Progenitor cell of endocrine pancreas (in vitro differentiated cells): ENCODE results near the gene ZNF366. TPM values are rescaled to one million over a fixed set of nuclear protein-coding genes. Genes with fewer than 3 reads are reported as not detected.

Experiments
- DNase-seq: peaks from one replicate; pipeline ENCODE4 v3.0.0; 2021; ENCODE audit warnings: low spot score; ENCODE audit not compliant: unreplicated experiment
- H3K27ac Mint-ChIP-seq: 2 replicates; pipeline ENCODE4 v1.8.0; 2021; ENCODE audit warnings: mild to moderate bottlenecking, moderate library complexity, mixed read lengths
- H3K27me3 Mint-ChIP-seq: 2 replicates; pipeline ENCODE4 v1.8.0; 2021; ENCODE audit warnings: mixed read lengths
- H3K36me3 Mint-ChIP-seq: 2 replicates; pipeline ENCODE4 v1.8.0; 2022; ENCODE audit warnings: mixed read lengths; ENCODE audit not compliant: insufficient read depth
- H3K4me1 Mint-ChIP-seq: 2 replicates; pipeline ENCODE4 v1.8.0; 2021; ENCODE audit warnings: low read depth, mixed read lengths
- H3K4me3 Mint-ChIP-seq: 2 replicates; pipeline ENCODE4 v1.8.0; 2021; ENCODE audit warnings: low read depth, mild to moderate bottlenecking, moderate library complexity, mixed read lengths
- H3K9me3 Mint-ChIP-seq: 2 replicates; pipeline ENCODE4 v1.8.0; 2021; ENCODE audit warnings: low read depth, mixed read lengths
- long read RNA-seq: library from polyadenylated mRNA; unstranded; transcript quantifications from one replicate; pipeline ENCODE4 v2.0.0, GENCODE V29; 2020
- total RNA-seq: library from RNA; stranded (reverse); gene quantifications from 2 replicates; pipeline ENCODE4 v1.2.1, GENCODE V29; 2021
- TF ChIP-seq, protein P1 (sequence below): fragments of 200-600 bp; sonication (generic); IDR thresholded peaks from one replicate; pipeline ENCODE4 v1.5.0; 2021; ENCODE audit warnings: antibody characterized with exemption, mild to moderate bottlenecking; ENCODE audit not compliant: unreplicated experiment

Gene ZNF366
- total RNA-seq, result not detected in 2 replicates
- long read RNA-seq, result 0 reads

- Mint-ChIP-seq H3K4me3 (no peak within 1 kb of the TSS), H3K4me1 (peaks cover 2% of the 10 kb centered on the region), H3K36me3 (no peaks in the 10 kb centered on the region), H3K9me3 (no peaks in the 10 kb centered on the region), H3K27ac (no peak within 1 kb of the TSS), H3K27me3 (peaks cover 8% of the 10 kb centered on the region)
- TF ChIP-seq, protein P1, sequence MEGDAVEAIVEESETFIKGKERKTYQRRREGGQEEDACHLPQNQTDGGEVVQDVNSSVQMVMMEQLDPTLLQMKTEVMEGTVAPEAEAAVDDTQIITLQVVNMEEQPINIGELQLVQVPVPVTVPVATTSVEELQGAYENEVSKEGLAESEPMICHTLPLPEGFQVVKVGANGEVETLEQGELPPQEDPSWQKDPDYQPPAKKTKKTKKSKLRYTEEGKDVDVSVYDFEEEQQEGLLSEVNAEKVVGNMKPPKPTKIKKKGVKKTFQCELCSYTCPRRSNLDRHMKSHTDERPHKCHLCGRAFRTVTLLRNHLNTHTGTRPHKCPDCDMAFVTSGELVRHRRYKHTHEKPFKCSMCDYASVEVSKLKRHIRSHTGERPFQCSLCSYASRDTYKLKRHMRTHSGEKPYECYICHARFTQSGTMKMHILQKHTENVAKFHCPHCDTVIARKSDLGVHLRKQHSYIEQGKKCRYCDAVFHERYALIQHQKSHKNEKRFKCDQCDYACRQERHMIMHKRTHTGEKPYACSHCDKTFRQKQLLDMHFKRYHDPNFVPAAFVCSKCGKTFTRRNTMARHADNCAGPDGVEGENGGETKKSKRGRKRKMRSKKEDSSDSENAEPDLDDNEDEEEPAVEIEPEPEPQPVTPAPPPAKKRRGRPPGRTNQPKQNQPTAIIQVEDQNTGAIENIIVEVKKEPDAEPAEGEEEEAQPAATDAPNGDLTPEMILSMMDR, result no peak
- no peak for DNase-seq
Observed at GRCh38 chr5:72507231-72507906, at the start of gene ZNF366. ZNF366 (minus strand) TSS chr5:72507410; CDS start chr5:72461496, 45,914 bp downstream.

DNA sequence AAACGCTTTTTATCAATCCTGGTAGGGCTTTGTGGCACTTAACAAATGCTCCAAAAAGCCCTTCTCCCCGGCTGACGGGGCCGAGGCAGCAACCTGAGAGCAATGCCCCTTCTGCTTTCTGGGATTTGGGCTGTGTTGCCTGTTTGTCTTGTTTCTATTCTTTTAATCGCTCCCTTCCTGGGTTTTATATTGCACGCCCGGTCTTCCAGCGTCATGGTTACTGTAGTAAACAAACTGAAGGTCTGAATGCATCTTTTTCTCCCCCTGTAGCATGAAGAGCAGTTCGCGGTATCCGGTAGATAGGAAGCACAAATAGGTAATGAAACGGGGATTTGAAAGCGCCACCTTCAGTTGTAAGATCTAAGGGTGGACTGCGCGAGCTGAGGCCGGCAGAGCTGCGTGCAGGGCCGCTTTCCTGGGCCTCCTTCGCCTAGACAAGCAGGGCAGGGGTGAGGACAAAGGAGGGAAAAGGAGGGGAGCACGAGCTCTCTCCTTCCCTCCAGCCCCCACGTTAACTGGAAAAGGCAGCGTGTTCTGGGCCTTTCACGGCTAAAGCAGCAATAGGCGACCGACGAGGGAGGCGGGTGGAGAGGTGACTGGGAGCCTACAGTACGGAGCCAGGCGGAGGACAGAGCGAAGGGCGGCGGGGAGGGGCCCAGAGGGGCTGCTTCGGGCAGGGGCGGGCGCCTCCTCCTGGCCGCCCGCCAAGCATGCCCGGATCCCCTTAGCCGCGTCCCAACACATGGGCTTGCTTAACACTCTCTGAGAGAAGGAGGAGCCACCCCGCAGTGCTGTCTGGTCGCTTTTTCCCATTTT, 49.3 kb upstream of the ZNF366 start:
- H3K27me3 Mint-ChIP-seq, result peaks cover 10% of the 10 kb centered on the region
- TF ChIP-seq, protein P1, result peak; percentile 61
- H3K27ac Mint-ChIP-seq, result peak overlapping the region; percentile 95
- peak overlapping the region; percentile 75 for H3K4me3 Mint-ChIP-seq
- peaks cover 14% of the 10 kb centered on the region for H3K4me1 Mint-ChIP-seq
- no peaks in the 10 kb centered on the region for H3K36me3 Mint-ChIP-seq
- DNase-seq, result peak; percentile 48
- H3K9me3 Mint-ChIP-seq, result no peaks in the 10 kb centered on the region

DNA sequence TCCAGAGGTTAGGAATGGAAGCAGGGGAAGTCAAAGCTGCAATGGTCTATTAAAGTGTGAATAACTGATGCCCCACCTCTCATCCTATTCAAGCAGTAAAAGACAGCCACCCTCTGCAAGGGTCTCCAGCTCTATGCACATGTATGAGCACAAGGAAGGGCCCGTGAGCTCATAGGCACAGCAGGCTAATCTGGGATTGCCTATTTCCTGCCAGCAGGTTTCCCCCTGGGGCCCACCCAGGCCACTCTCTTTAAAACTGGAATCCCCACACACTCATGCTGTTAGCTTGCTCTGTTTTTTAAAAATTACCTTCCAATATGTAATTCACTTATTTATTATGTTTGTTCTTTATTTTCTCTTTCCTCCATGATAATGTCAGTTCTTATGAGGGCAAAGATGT, 48.7 kb upstream of the ZNF366 start:
- H3K9me3 Mint-ChIP-seq, result no peaks in the 10 kb centered on the region
- DNase-seq, result no peak
- no peak overlapping the region for H3K27ac Mint-ChIP-seq
- peak overlapping the region; percentile 75 for H3K4me3 Mint-ChIP-seq
- H3K36me3 Mint-ChIP-seq, result no peaks in the 10 kb centered on the region
- TF ChIP-seq, protein P1, result no peak
- peaks cover 10% of the 10 kb centered on the region for H3K27me3 Mint-ChIP-seq
- peaks cover 14% of the 10 kb centered on the region for H3K4me1 Mint-ChIP-seq

- TF ChIP-seq, protein P1, result no peak
- Mint-ChIP-seq H3K27ac (no peak overlapping the region), H3K4me1 (peaks cover 14% of the 10 kb centered on the region), H3K36me3 (no peaks in the 10 kb centered on the region), H3K27me3 (peaks cover 10% of the 10 kb centered on the region), H3K4me3 (no peak overlapping the region), H3K9me3 (no peaks in the 10 kb centered on the region)
- DNase-seq, result no peak
Observed at GRCh38 chr5:72554897-72555296, 47.7 kb upstream of the ZNF366 start.

GRCh38 chr5:72552041-72552557, 44.9 kb upstream of the ZNF366 start:
- H3K4me3 Mint-ChIP-seq, result no peak overlapping the region
- H3K4me1 Mint-ChIP-seq, result peaks cover 12% of the 10 kb centered on the region
- peaks cover 7% of the 10 kb centered on the region for H3K9me3 Mint-ChIP-seq
- DNase-seq, result no peak
- TF ChIP-seq, protein P1, result no peak
- peaks cover 3% of the 10 kb centered on the region for H3K27me3 Mint-ChIP-seq
- H3K27ac Mint-ChIP-seq, result no peak overlapping the region
- H3K36me3 Mint-ChIP-seq, result no peaks in the 10 kb centered on the region
